HG03135 (cell line): Measurements from ENCODE around the gene TTC7B.

Experiments used
- ATAC-seq: cut with Tn5 transposase; IDR thresholded peaks from one replicate; pipeline ENCODE4 v1.9.1; 2021; ENCODE audit warnings: mild to moderate bottlenecking, moderate library complexity; ENCODE audit not compliant: unreplicated experiment

The TTC7B gene

GRCh38 chr14:90519262-90519920, 296.8 kb downstream of the TTC7B start:
- ATAC-seq, result no peak

- no peak for ATAC-seq
These were observed 297.3 kb downstream of the TTC7B start for GRCh38 chr14:90518941-90519256.

- ATAC-seq, result no peak
These were observed 297.9 kb downstream of the TTC7B start for GRCh38 chr14:90518069-90518940.

GRCh38 chr14:90517076-90517841, 299.0 kb downstream of the TTC7B start:
- ATAC-seq, result no peak

GRCh38 chr14:90514566-90514965, 301.7 kb downstream of the TTC7B start:
- no peak for ATAC-seq

GRCh38 chr14:90514015-90514398, 302.2 kb downstream of the TTC7B start:
- no peak for ATAC-seq

GRCh38 chr14:90513161-90514014, 302.8 kb downstream of the TTC7B start:
- no peak for ATAC-seq

GRCh38 chr14:90512329-90512991, 303.8 kb downstream of the TTC7B start:
- ATAC-seq, result no peak

GRCh38 chr14:90511795-90512328, 304.4 kb downstream of the TTC7B start:
- no peak for ATAC-seq

- no peak for ATAC-seq
These were observed 305.0 kb downstream of the TTC7B start for GRCh38 chr14:90511252-90511651.

GRCh38 chr14:90510159-90510558, 306.1 kb downstream of the TTC7B start:
- ATAC-seq, result no peak

GRCh38 chr14:90509403-90509802, 306.8 kb downstream of the TTC7B start:
- no peak for ATAC-seq

- no peak for ATAC-seq
These were observed 307.5 kb downstream of the TTC7B start for GRCh38 chr14:90508536-90509254.

- no peak for ATAC-seq
These were observed 308.2 kb downstream of the TTC7B start for GRCh38 chr14:90508036-90508435.

- ATAC-seq, result no peak
These were observed 308.8 kb downstream of the TTC7B start for GRCh38 chr14:90507428-90507827.

- ATAC-seq, result no peak
These were observed 309.5 kb downstream of the TTC7B start for GRCh38 chr14:90506748-90507147.

GRCh38 chr14:90505531-90505930, 310.7 kb downstream of the TTC7B start:
- no peak for ATAC-seq

GRCh38 chr14:90504643-90505042, 311.6 kb downstream of the TTC7B start:
- ATAC-seq, result no peak

GRCh38 chr14:90503582-90503981, 312.6 kb downstream of the TTC7B start:
- ATAC-seq, result no peak
